NK-92 treated with Interleukin-12 subunit alpha and Interleukin-12 subunit beta, amount 100 ng/mL, for 24 hours (cell line): ENCODE results near the gene PDE1A.
"Not testable (repeated sequence)": the region's sequence is repeated elsewhere in the genome, so short reads cannot be mapped to it uniquely, and the experiment has no call there.

ENCODE experiments used
- DNase-seq: peaks from one replicate; lab custom pipeline; 2025; lab: John Stamatoyannopoulos, UW

The PDE1A gene

GRCh38 chr2:182358601-182359000 is 68.2 kb downstream of the PDE1A start:
- DNase-seq: no peak

DNA sequence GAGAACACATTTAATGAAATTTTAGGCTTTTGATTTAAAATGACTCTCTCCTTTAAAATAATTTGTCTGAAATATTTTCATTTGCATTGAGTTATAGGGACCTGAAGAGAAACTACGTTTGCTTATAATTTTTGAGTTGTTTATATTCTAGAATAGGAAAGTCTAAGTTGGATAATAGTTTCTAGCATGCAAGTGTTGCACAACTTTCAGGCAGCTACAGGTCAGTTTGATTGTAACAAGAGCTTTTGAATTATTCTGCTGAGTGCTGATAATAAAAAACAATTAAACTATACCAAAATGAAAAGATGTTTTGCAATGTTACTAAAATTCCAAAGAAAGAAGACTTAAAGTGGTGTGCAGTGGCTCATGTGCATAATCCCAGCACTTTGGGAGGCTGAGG is 71.0 kb downstream of the PDE1A start:
- no peak for DNase-seq

DNA sequence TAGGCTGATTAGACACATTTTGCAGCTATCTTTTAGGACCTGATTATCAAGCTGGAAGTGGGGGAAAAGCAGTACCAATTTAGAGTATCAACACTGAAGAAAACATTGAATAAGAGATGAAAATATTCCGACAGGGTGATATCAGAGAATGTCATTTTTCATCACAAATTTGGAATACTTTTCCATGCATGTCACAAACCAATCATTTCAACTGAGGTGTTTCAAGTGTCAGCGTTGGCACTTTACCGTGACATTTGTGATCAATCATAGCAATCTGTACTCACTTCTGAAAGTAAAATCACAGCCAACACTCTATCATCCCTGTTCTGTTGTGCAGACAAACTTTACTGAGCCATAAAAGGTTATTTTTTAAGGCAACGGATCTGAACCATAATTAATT is 75.4 kb downstream of the PDE1A start:
- no peak for DNase-seq

- DNase-seq: no peak
These were observed 77.6 kb downstream of the PDE1A start for GRCh38 chr2:182349268-182349667.

DNA sequence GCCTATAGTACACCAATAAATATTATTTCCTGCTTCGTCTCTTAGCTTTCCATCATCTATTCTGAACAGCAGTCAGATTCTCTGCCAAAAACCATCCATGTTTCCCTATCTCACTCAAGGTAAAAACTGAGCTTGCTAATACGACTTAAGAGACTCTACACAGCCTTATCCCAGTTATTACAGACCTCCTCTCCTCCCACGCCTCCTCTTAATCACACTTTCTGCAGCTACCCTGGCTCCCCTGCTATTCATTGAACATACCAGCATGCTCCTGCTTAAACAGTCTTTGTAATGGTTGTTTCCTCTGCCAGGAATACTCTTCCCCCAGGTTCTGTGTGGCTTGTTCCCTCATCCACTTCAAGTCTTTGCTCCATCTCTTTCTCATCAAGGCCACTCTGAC is 81.5 kb downstream of the PDE1A start:
- DNase-seq: no peak

DNA sequence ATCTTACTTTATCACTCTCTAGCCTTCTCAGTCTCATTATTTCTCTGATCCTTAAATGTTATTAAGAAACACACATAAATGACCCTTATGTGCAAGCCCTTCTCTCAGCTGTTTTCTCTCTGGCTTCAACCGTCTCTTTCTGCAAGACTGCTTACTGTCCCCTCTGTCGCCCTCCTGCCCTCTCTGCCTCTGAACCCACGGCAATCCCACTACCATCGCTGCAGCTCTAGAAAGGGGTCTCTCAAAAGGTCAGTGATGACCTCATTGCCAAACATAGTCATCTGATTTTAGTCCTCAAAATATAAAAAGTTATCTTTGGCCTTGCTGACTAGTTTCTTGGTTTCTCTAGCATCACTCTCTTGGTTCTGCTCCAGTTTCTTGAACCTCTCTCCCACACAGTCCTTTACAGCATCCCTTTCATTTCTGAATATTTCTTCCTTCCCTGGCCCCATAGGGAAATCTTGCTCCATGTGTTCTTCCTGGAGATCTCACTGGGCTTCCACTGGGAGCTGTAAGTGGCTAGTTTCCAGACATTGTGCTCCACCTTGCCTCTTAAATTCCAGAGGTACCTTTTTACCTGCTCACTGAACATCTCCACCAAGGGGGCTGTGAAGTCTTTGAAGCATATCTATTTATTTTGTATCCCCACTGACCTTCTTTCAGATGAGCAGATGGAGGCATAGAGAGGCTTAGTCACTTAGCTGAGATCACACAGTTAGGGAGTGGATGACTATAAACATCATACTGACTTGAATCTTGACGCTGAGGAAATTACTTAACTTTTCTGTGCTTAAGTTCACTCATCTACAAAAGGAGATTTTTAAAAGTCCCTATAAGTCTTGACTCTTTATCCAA is 96.2 kb downstream of the PDE1A start:
- DNase-seq: no peak

DNA sequence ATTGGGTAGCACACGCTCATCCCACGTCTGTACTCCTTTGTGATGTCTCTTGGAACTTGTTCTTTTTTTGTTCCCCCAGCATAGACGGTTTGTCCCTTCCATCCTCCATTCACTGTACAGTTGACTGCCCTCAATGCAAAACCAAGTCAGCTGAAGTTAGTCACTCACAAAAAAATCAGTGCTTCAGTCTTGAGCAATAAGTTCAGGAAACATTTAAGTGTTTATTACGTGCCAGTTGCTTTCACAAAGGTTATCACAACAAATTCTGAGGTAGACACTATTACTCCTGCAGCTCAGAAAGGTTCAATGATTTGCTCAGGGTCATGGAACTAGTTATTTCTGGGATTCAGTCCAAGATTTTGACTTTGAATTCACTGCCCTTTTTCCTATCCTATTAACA is 102.2 kb downstream of the PDE1A start:
- DNase-seq: no peak

DNA sequence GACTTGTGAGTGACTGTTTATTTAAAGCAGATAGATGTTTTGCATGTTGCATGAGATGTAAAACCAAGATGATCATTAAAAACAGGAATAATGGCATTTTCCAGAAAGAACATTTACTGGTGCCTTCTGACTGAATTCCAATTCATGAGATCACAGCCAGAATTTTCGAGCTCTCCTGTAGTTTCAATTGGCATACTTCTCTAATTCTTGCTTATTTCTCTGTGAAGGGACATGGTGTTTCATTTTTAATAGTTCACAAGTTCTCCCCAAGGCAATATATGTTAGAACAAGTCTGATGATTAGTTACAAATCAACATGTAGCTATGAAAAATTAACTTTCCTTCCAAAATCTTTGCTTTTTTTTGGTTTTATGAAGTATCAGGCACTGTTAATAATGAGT is 105.7 kb downstream of the PDE1A start:
- DNase-seq: no peak

- DNase-seq: no peak
These were observed 107.0 kb downstream of the PDE1A start for GRCh38 chr2:182319556-182320505.

GRCh38 chr2:182318466-182319220 is 108.2 kb downstream of the PDE1A start:
- DNase-seq: no peak

GRCh38 chr2:182316950-182317349 is 109.9 kb downstream of the PDE1A start:
- no peak for DNase-seq

DNA sequence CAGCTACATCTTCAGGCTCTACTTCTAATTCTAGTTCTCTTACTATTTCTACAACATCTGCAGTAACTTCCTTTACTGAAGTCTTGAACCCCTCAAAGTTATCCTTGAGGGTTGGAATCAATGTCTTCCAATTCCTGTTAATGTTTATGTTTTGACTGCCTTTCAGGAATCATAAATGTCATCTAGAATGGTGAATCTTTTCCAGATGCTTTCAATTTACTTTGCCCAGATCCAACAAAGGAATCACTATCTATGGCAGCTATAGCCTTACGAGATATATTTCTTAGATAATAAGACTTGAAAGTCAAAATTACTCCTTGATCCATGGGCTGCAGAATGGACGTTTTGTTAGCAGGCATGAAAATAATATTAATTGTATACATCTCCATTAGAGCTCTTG is 123.9 kb downstream of the PDE1A start:
- DNase-seq: no peak

- DNase-seq: no peak
These were observed 124.7 kb downstream of the PDE1A start for GRCh38 chr2:182302174-182302573.

DNA sequence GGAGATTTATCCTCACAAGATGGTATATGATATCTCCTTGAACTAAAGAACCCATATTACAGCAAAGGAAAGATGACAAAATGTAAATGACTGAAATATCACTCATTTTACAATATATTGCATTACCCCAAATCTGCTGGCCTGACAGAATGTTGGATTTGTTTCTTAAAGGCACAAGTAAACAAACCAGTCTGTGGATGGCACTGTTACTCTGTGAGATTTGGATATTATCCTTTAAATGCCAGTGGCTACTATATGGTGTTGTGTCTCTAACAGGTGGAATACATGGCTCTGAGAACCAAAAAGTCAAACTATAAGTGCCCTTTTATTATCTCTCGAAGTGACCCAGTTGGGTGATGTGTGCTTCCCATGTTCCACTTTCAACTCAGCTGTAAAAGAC is 125.7 kb downstream of the PDE1A start:
- DNase-seq: no peak

DNA sequence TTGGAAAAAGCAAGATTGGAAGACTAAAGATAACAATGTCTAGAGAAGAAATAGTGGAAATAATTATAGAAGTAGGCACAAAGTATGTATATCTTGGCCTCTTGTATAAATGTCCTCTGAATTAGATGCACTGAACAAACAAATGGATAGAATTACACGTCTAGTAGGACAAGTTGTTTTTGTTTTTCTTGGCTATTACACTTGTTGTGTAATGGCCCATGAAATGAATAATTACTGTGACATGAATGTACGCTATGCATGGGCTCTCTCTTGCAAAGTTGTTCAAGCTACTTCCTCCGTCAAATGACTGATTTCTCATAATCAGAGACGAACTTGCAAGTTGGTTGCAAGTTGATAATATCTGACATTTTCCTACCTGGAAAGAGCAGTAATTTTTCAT is 126.2 kb downstream of the PDE1A start:
- no peak for DNase-seq

DNA sequence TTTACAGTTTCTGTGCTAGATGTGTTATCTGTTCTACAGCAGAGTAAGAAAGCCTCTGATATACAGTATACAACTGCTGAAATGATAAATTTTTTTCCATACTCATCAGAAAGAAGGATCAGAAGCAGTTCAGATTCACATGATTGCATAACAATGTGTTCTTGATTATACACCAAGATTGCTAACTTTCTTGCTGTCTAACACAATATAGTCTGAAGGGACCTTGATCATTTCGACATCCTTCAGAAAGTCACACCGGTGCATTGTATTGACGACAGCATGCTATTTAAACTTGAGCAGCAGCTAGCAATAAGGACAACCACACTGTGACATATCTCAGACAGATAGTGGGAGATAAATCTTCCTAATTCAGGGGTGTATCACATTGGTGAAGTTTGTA is 127.2 kb downstream of the PDE1A start:
- DNase-seq: no peak

DNA sequence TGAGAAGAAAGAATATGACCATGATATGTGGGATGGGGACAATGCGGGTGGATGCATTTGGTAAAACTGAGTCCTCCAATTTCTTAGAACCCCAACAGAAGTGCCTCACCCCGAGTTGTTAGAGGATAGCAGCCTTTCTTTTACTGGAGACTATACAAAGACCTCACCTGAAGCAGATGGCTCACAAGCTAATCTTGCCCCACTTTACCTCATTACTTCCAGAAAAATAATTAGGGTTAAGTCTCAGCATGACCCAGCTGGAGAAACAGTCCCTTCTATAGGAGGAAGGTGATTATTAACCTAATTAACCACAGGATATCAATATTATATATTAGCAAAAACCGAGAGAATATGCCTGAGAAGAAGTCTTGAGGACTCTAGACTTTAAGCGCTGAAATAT is 128.4 kb downstream of the PDE1A start:
- no peak for DNase-seq

DNA sequence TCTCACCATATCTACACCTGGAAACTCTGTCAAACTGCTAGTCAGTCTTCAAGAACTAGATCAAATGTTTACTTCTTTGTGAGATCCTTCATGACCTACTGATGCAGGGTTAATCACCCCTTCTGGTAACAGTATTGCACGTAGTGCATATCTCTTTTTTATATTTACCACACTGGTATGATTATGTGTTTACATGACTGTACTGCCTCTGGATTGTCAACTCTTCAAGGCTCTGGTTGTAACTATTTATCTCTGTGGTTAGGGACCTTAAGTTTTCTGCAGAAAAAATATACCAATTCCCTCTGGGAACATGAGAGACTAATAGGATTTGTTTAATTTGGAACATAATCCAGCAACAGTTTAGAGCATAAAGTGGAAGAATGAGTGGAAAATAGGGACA is 135.5 kb downstream of the PDE1A start:
- no peak for DNase-seq

GRCh38 chr2:182283512-182283911 is 143.3 kb downstream of the PDE1A start:
- no peak for DNase-seq

GRCh38 chr2:182281276-182281675 is 145.6 kb downstream of the PDE1A start:
- no peak for DNase-seq

DNA sequence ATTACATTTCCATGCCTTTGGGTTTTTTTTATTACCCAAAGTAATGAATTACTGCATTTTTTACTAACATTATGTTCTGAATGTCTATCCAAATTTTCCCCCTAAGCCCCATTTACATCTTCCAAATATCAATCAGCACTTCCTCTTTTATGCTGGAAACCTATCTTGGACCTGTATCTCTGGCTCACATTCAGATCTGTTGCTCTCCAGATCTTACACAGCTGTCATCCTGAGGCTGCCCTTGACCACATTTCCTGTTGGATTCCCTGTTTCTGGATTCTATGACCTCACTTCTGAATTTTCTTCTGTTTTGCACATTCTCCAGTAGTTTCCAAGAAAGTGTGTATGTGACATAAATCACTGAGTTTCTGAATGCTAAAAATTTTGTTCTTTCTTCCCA is 146.7 kb downstream of the PDE1A start:
- DNase-seq: no peak

- DNase-seq: not testable (repeated sequence)
These were observed 150.2 kb downstream of the PDE1A start for GRCh38 chr2:182276662-182277061.
